ENCODE results near the gene PCDHB11. TPM values are rescaled to one million over a fixed set of nuclear protein-coding genes. Genes with fewer than 3 reads are reported as not detected.
"Not testable (repeated sequence)": the region's sequence is repeated elsewhere in the genome, so short reads cannot be mapped to it uniquely, and the experiment has no call there.

PCDHB11 gene
- polyA plus RNA-seq, 3 donors, result not detected

GRCh38 chr5:141172381-141173204, 26.8 kb upstream of the PCDHB11 start, which contains the start of gene PCDHB7:
Gene PCDHB7 (plus strand): TSS chr5:141172644. CDS start chr5:141172836, 192 bp downstream.
- Histone ChIP-seq H3K4me2 (replicated peaks; ENCODE audit: extremely low read depth, low read length, poor library complexity, severe bottlenecking) (no peak within 1 kb of the TSS), H3K27me3 (ENCODE audit: control insufficient read depth in 2 of 2, insufficient read depth in 2 of 2, low read length in 2 of 2) (peaks cover 5 to 9% of the 10 kb centered on the region in 2 donors), H3K36me3 (replicated peaks in 1 of 2; ENCODE audit: control insufficient read depth in 1 of 2, insufficient read depth in 2 of 2, low read length in 2 of 2) (no peaks in the 10 kb centered on the region), H4K20me1 (ENCODE audit: insufficient read depth, low read length) (no peaks in the 10 kb centered on the region), H3K9ac (ENCODE audit: insufficient read depth, low read length, poor library complexity, severe bottlenecking) (no peak within 1 kb of the TSS), H3K27ac (ENCODE audit: low read depth in 1 of 2, low read length in 2 of 2) (no peak within 1 kb of the TSS), H3K9me3 (replicated peaks in 1 of 2; ENCODE audit: control insufficient read depth in 1 of 2, insufficient read depth in 1 of 2, low read length in 2 of 2) (peaks cover 27 to 54% of the 10 kb centered on the region in 2 donors), H3K79me2 (ENCODE audit: insufficient read depth, low read length) (no peaks in the 10 kb centered on the region), H2AFZ (ENCODE audit: insufficient read depth, low read depth, low read length, poor library complexity, severe bottlenecking) (no peak within 1 kb of the TSS), H3K4me1 (ENCODE audit: control insufficient read depth in 1 of 2, insufficient read depth in 2 of 2, low read length in 2 of 2) (no peaks in the 10 kb centered on the region), H3K4me3 (replicated peaks in 1 of 3; ENCODE audit: low read depth in 2 of 3, low read length in 3 of 3) (no peak within 1 kb of the TSS)
- TF ChIP-seq CTCF (IDR thresholded peaks at IDR 0.05), result peak; percentile 10
- intact Hi-C loops (cut with micrococcal nuclease), result no loop called here
- Mint-ChIP-seq H3K27ac (no peak within 1 kb of the TSS), H3K27me3 (ENCODE audit: low read depth in 3 of 3) (peaks cover 0 to 16% (median 7%) of the 10 kb centered on the region in 3 donors), H3K36me3 (peaks cover 0 to 2% of the 10 kb centered on the region in 2 donors), H3K4me3 (no peak within 1 kb of the TSS), H3K4me1 (no peaks in the 10 kb centered on the region), H3K9me3 (peaks cover 20 to 44% (median 33%) of the 10 kb centered on the region in 7 donors)
- DNase-seq, result no peak
- WGBS (ENCODE audit: insufficient coverage), result 49% methylated on average over 13 of the region's 20 CpGs

GRCh38 chr5:141174291-141175104, 24.9 kb upstream of the PCDHB11 start:
- H3K4me3 ChIP-seq (replicated peaks in 1 of 3; ENCODE audit: low read depth in 2 of 3, low read length in 3 of 3); H3K9ac ChIP-seq (ENCODE audit: insufficient read depth, low read length, poor library complexity, severe bottlenecking); H2AFZ ChIP-seq (ENCODE audit: insufficient read depth, low read depth, low read length, poor library complexity, severe bottlenecking); H3K4me1 Mint-ChIP-seq; H3K79me2 ChIP-seq (ENCODE audit: insufficient read depth, low read length); DNase-seq; H3K4me1 ChIP-seq (ENCODE audit: control insufficient read depth in 1 of 2, insufficient read depth in 2 of 2, low read length in 2 of 2); H3K36me3 ChIP-seq (replicated peaks in 1 of 2; ENCODE audit: control insufficient read depth in 1 of 2, insufficient read depth in 2 of 2, low read length in 2 of 2); intact Hi-C loops (cut with micrococcal nuclease); H3K27ac Mint-ChIP-seq; H4K20me1 ChIP-seq (ENCODE audit: insufficient read depth, low read length); H3K36me3 Mint-ChIP-seq; H3K27ac ChIP-seq (ENCODE audit: low read depth in 1 of 2, low read length in 2 of 2); H3K27me3 ChIP-seq (ENCODE audit: control insufficient read depth in 2 of 2, insufficient read depth in 2 of 2, low read length in 2 of 2); H3K4me2 ChIP-seq (replicated peaks; ENCODE audit: extremely low read depth, low read length, poor library complexity, severe bottlenecking): not testable (repeated sequence)
- H3K27me3 Mint-ChIP-seq (ENCODE audit: low read depth in 3 of 3), result peaks cover 0 to 16% (median 7%) of the 10 kb centered on the region in 3 donors
- H3K4me3 Mint-ChIP-seq, result peak overlapping the region in 1 of 2 donors; percentile 6
- 39% methylated on average over 56 of the region's 79 CpGs for WGBS (ENCODE audit: insufficient coverage)
- peaks cover 20 to 32% (median 29%) of the 10 kb centered on the region in 7 donors for H3K9me3 Mint-ChIP-seq
- H3K9me3 ChIP-seq (replicated peaks in 1 of 2; ENCODE audit: control insufficient read depth in 1 of 2, insufficient read depth in 1 of 2, low read length in 2 of 2), result peaks cover 39 to 66% of the 10 kb centered on the region in 2 donors
